ENCODE measurements around the gene CCNL1. TPM values are rescaled to one million over a fixed set of nuclear protein-coding genes. Genes with fewer than 3 reads are reported as not detected.

Gene CCNL1
- total and polyA plus RNA-seq, 5 experiments from 2014 or later: 52.9 to 388 (median 57.0) TPM

GRCh38 chr3:157098121-157098822 is 61.7 kb downstream of the CCNL1 start:
- H3K9me3 Mint-ChIP-seq: no peaks in the 10 kb centered on the region
- H3K4me3 Mint-ChIP-seq: no peak overlapping the region
- H3K27me3 Mint-ChIP-seq: peaks cover 0 to 10% (median 1%) of the 10 kb centered on the region in 5 donors
- DNase-seq (no peak), ATAC-seq (no peak)
- POLR2A ChIA-PET: no interaction called here
- no peaks in the 10 kb centered on the region for H3K4me1 Mint-ChIP-seq
- H3K27ac Mint-ChIP-seq: peak overlapping the region in 1 of 10 donors; percentile 27
- peaks cover 0 to 4% (median 0%) of the 10 kb centered on the region in 3 donors for H3K36me3 Mint-ChIP-seq
